Thyroid gland (tissue), 4 donors: ENCODE results near the gene GPR78.

Source experiments
- POLR2A ChIP-seq, 2 donors: fragments of 450-650 bp; IDR thresholded peaks; one replicate each; pipeline ENCODE4 v1.6.1; 2017; ENCODE audit warnings: antibody characterized with exemption in 2 of 2, mild to moderate bottlenecking in 2 of 2, moderate library complexity in 1 of 2
- TF ChIP-seq, protein P1 (sequence below), 6 experiments: fragments of 200-600 bp in 3 of 6; fragments of 450-650 bp in 3 of 6; sonication (generic) in 3 of 6; IDR thresholded peaks; one replicate each; pipeline ENCODE4 v1.5.1; 2016 to 2019; ENCODE audit warnings: antibody characterized with exemption in 6 of 6, mild to moderate bottlenecking in 2 of 6, inconsistent platforms in 1 of 6, moderate library complexity in 1 of 6

DNA sequence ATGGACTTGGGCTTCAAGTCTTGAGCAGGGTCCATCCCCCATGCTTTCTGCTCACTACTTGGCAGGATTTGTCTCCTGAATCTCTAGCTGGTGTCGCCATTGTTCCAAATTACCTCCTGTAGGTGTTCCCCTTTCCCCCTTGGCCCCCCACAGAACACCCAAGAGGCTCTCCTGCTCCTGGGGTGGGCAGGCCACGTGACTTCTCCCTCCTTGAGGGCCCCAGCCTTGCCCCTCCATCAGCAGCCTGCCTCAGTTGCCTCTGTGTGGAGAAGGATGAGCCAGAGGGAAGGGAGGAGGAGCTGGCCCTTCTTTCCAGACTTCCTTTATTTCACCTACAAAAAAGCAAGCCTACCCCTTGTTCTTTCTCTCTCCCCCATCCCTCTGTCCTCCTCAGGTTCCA lies 1.8 kb downstream of the GPR78 start:
- TF ChIP-seq, protein P1, sequence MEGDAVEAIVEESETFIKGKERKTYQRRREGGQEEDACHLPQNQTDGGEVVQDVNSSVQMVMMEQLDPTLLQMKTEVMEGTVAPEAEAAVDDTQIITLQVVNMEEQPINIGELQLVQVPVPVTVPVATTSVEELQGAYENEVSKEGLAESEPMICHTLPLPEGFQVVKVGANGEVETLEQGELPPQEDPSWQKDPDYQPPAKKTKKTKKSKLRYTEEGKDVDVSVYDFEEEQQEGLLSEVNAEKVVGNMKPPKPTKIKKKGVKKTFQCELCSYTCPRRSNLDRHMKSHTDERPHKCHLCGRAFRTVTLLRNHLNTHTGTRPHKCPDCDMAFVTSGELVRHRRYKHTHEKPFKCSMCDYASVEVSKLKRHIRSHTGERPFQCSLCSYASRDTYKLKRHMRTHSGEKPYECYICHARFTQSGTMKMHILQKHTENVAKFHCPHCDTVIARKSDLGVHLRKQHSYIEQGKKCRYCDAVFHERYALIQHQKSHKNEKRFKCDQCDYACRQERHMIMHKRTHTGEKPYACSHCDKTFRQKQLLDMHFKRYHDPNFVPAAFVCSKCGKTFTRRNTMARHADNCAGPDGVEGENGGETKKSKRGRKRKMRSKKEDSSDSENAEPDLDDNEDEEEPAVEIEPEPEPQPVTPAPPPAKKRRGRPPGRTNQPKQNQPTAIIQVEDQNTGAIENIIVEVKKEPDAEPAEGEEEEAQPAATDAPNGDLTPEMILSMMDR (IDR thresholded peaks at IDR 0.05) = no peak
- TF ChIP-seq POLR2A (IDR thresholded peaks at IDR 0.05) = no peak
